Activated T-helper 17 cell treated with anti-CD3 and anti-CD28 coated beads, Interleukin-2, amount 50 U/mL, for 72 hours (primary cell): ENCODE data around the gene PRLH. TPM values are rescaled to one million over a fixed set of nuclear protein-coding genes. Genes with fewer than 3 reads are reported as not detected.

ENCODE experiments used
- ATAC-seq: fragments of 150-1000 bp; cut with Tn5 transposase; replicated peaks from 2 replicates; pipeline ENCODE4 v1.10.0; 2021; ENCODE audit warnings: mild to moderate bottlenecking, moderate library complexity
- H3K27ac Mint-ChIP-seq: one replicate; pipeline ENCODE4 v1.8.0; 2022; ENCODE audit warnings: mixed read lengths
- H3K27me3 Mint-ChIP-seq: one replicate; pipeline ENCODE4 v1.8.0; 2022; ENCODE audit warnings: mixed read lengths
- H3K36me3 Mint-ChIP-seq: one replicate; pipeline ENCODE4 v1.8.0; 2022; ENCODE audit warnings: low read depth, mild to moderate bottlenecking, mixed read lengths
- H3K4me1 Mint-ChIP-seq: one replicate; pipeline ENCODE4 v1.8.0; 2022; ENCODE audit warnings: mixed read lengths
- H3K4me3 Mint-ChIP-seq: one replicate; pipeline ENCODE4 v1.8.0; 2022; ENCODE audit warnings: mild to moderate bottlenecking, mixed read lengths
- H3K9me3 Mint-ChIP-seq: one replicate; pipeline ENCODE4 v1.8.0; 2022; ENCODE audit warnings: mixed read lengths
- total RNA-seq, 2 donors: library from RNA; stranded (reverse); gene quantifications; one replicate each; pipeline ENCODE4 v1.2.3, GENCODE V29; 2022

PRLH gene
- not detected for total RNA-seq

GRCh38 chr2:237566401-237567235 is at the start of gene PRLH:
Gene PRLH, plus strand, starts transcription at chr2:237566574. Its CDS starts 0 bp downstream, at chr2:237566574.
- Mint-ChIP-seq H3K4me3 (no peak within 1 kb of the TSS), H3K9me3 (no peaks in the 10 kb centered on the region), H3K27ac (no peak within 1 kb of the TSS), H3K36me3 (no peaks in the 10 kb centered on the region), H3K4me1 (no peaks in the 10 kb centered on the region), H3K27me3 (no peaks in the 10 kb centered on the region)
- no peak for ATAC-seq

GRCh38 chr2:237517163-237517562 is 49.2 kb upstream of the PRLH start:
- no peaks in the 10 kb centered on the region for H3K4me1 Mint-ChIP-seq
- no peak for ATAC-seq
- no peak overlapping the region for H3K27ac Mint-ChIP-seq
- no peaks in the 10 kb centered on the region for H3K9me3 Mint-ChIP-seq
- no peaks in the 10 kb centered on the region for H3K27me3 Mint-ChIP-seq
- H3K4me3 Mint-ChIP-seq = no peak overlapping the region
- no peaks in the 10 kb centered on the region for H3K36me3 Mint-ChIP-seq

GRCh38 chr2:237517990-237518389 is 48.4 kb upstream of the PRLH start:
- Mint-ChIP-seq H3K9me3 (no peaks in the 10 kb centered on the region), H3K4me3 (no peak overlapping the region), H3K36me3 (no peaks in the 10 kb centered on the region), H3K27me3 (no peaks in the 10 kb centered on the region), H3K4me1 (no peaks in the 10 kb centered on the region), H3K27ac (no peak overlapping the region)
- ATAC-seq = no peak

- no peak for ATAC-seq
- H3K4me1 Mint-ChIP-seq = no peaks in the 10 kb centered on the region
- H3K36me3 Mint-ChIP-seq = no peaks in the 10 kb centered on the region
- no peaks in the 10 kb centered on the region for H3K9me3 Mint-ChIP-seq
- no peak overlapping the region for H3K4me3 Mint-ChIP-seq
- H3K27ac Mint-ChIP-seq = no peak overlapping the region
- H3K27me3 Mint-ChIP-seq = no peaks in the 10 kb centered on the region
Observed at GRCh38 chr2:237519506-237520245, 46.7 kb upstream of the PRLH start.

GRCh38 chr2:237520290-237520689 is 46.1 kb upstream of the PRLH start:
- Mint-ChIP-seq H3K36me3 (no peaks in the 10 kb centered on the region), H3K27ac (no peak overlapping the region), H3K4me1 (no peaks in the 10 kb centered on the region), H3K4me3 (no peak overlapping the region), H3K9me3 (no peaks in the 10 kb centered on the region), H3K27me3 (no peaks in the 10 kb centered on the region)
- no peak for ATAC-seq

- no peak overlapping the region for H3K4me3 Mint-ChIP-seq
Observed at GRCh38 chr2:237524631-237525030, 41.7 kb upstream of the PRLH start.

GRCh38 chr2:237525559-237526157 is 40.7 kb upstream of the PRLH start:
- Mint-ChIP-seq H3K27ac (no peak overlapping the region), H3K4me3 (no peak overlapping the region), H3K4me1 (no peaks in the 10 kb centered on the region), H3K36me3 (no peaks in the 10 kb centered on the region), H3K9me3 (no peaks in the 10 kb centered on the region), H3K27me3 (no peaks in the 10 kb centered on the region)
- no peak for ATAC-seq

More at GRCh38 chr2:237524631-237525030, 41.7 kb upstream of the PRLH start:
- Mint-ChIP-seq H3K36me3 (no peaks in the 10 kb centered on the region), H3K27me3 (no peaks in the 10 kb centered on the region), H3K4me1 (no peaks in the 10 kb centered on the region), H3K9me3 (no peaks in the 10 kb centered on the region), H3K27ac (no peak overlapping the region)
- no peak for ATAC-seq

- Mint-ChIP-seq H3K27me3 (no peaks in the 10 kb centered on the region), H3K4me1 (no peaks in the 10 kb centered on the region), H3K36me3 (no peaks in the 10 kb centered on the region), H3K4me3 (no peak overlapping the region), H3K27ac (no peak overlapping the region), H3K9me3 (no peaks in the 10 kb centered on the region)
- ATAC-seq = no peak
Observed at GRCh38 chr2:237527233-237527632, 39.1 kb upstream of the PRLH start.

- no peak overlapping the region for H3K27ac Mint-ChIP-seq
- no peaks in the 10 kb centered on the region for H3K27me3 Mint-ChIP-seq
- H3K9me3 Mint-ChIP-seq = no peaks in the 10 kb centered on the region
- no peaks in the 10 kb centered on the region for H3K4me1 Mint-ChIP-seq
- no peaks in the 10 kb centered on the region for H3K36me3 Mint-ChIP-seq
- H3K4me3 Mint-ChIP-seq = no peak overlapping the region
- ATAC-seq = no peak
Observed at GRCh38 chr2:237527766-237528165, 38.6 kb upstream of the PRLH start.

GRCh38 chr2:237529452-237530402 is 36.6 kb upstream of the PRLH start:
- Mint-ChIP-seq H3K4me3 (no peak overlapping the region), H3K9me3 (no peaks in the 10 kb centered on the region), H3K36me3 (no peaks in the 10 kb centered on the region), H3K27me3 (no peaks in the 10 kb centered on the region), H3K4me1 (no peaks in the 10 kb centered on the region), H3K27ac (no peak overlapping the region)
- ATAC-seq = no peak

- no peaks in the 10 kb centered on the region for H3K27me3 Mint-ChIP-seq
- no peaks in the 10 kb centered on the region for H3K36me3 Mint-ChIP-seq
- no peaks in the 10 kb centered on the region for H3K4me1 Mint-ChIP-seq
- no peak overlapping the region for H3K27ac Mint-ChIP-seq
- ATAC-seq = no peak
- H3K4me3 Mint-ChIP-seq = no peak overlapping the region
- H3K9me3 Mint-ChIP-seq = no peaks in the 10 kb centered on the region
Observed at GRCh38 chr2:237530472-237531433, 35.6 kb upstream of the PRLH start.

- Mint-ChIP-seq H3K36me3 (no peaks in the 10 kb centered on the region), H3K9me3 (no peaks in the 10 kb centered on the region), H3K27me3 (peaks cover 1% of the 10 kb centered on the region), H3K27ac (no peak overlapping the region), H3K4me3 (no peak overlapping the region), H3K4me1 (no peaks in the 10 kb centered on the region)
- ATAC-seq = no peak
Observed at GRCh38 chr2:237532160-237532559, 34.2 kb upstream of the PRLH start.

GRCh38 chr2:237533668-237534161 is 32.7 kb upstream of the PRLH start:
- no peaks in the 10 kb centered on the region for H3K9me3 Mint-ChIP-seq
- no peaks in the 10 kb centered on the region for H3K36me3 Mint-ChIP-seq
- peak; percentile 26 for ATAC-seq
- no peak overlapping the region for H3K4me3 Mint-ChIP-seq
- no peak overlapping the region for H3K27ac Mint-ChIP-seq
- H3K27me3 Mint-ChIP-seq = peaks cover 4% of the 10 kb centered on the region
- H3K4me1 Mint-ChIP-seq = no peaks in the 10 kb centered on the region
